Astrocyte (in vitro differentiated cells and primary cell): ENCODE data around the gene TULP4. TPM values are rescaled to one million over a fixed set of nuclear protein-coding genes. Genes with fewer than 3 reads are reported as not detected.

Source experiments
- DNase-seq: peaks from one replicate; pipeline ENCODE4 v3.0.0-alpha.2; 2010; ENCODE audit warnings: low read depth
- FAIRE-seq: peaks from 2 replicates; lab custom pipeline; 2011; peaks lifted over from hg19 to GRCh38; lab: Jason Lieb, UNC
- H2AFZ ChIP-seq: 2 replicates; pipeline ENCODE4 v1.6.0; 2012; ENCODE audit warnings: low read depth, low read length, inconsistent platforms
- H3K27ac ChIP-seq: 2 replicates; pipeline ENCODE4 v1.5.1; 2011; ENCODE audit warnings: low read depth, low read length, inconsistent platforms
- H3K27me3 ChIP-seq: 2 replicates; pipeline ENCODE4 v1.6.0; 2011; ENCODE audit warnings: low read length, inconsistent platforms; ENCODE audit not compliant: insufficient read depth
- H3K36me3 ChIP-seq: 2 replicates; pipeline ENCODE4 v1.5.1; 2011; ENCODE audit warnings: low read length, inconsistent platforms; ENCODE audit not compliant: insufficient read depth
- H3K4me1 ChIP-seq: 2 replicates; pipeline ENCODE4 v1.5.1; 2011; ENCODE audit warnings: low read length, inconsistent platforms; ENCODE audit not compliant: insufficient read depth
- H3K4me2 ChIP-seq: 2 replicates; pipeline ENCODE4 v1.6.0; 2012; ENCODE audit warnings: low read length, inconsistent platforms
- H3K4me3 ChIP-seq: 2 replicates; pipeline ENCODE4 v1.5.1; 2011; ENCODE audit warnings: low read depth, mild to moderate bottlenecking, low read length, inconsistent platforms; ENCODE audit not compliant: insufficient read depth
- H3K79me2 ChIP-seq: 2 replicates; pipeline ENCODE4 v1.6.0; 2012; ENCODE audit warnings: mild to moderate bottlenecking, low read length, inconsistent platforms; ENCODE audit not compliant: insufficient read depth
- H3K9ac ChIP-seq: 2 replicates; pipeline ENCODE4 v1.6.0; 2012; ENCODE audit warnings: mild to moderate bottlenecking, low read length, inconsistent platforms
- H3K9me3 ChIP-seq: 2 replicates; pipeline ENCODE4 v1.5.1; 2012; ENCODE audit warnings: low read depth, mild to moderate bottlenecking, low read length, inconsistent platforms; ENCODE audit not compliant: insufficient read depth
- H4K20me1 ChIP-seq: 2 replicates; pipeline ENCODE4 v1.6.0; 2012; ENCODE audit warnings: low read length, inconsistent platforms; ENCODE audit not compliant: insufficient read depth
- H3K27ac Mint-ChIP-seq: one replicate; pipeline ENCODE4 v1.8.0; 2021; ENCODE audit warnings: mild to moderate bottlenecking, mixed read lengths; ENCODE audit not compliant: unreplicated experiment
- H3K27me3 Mint-ChIP-seq: one replicate; pipeline ENCODE4 v1.8.0; 2021; ENCODE audit warnings: low read depth, mixed read lengths; ENCODE audit not compliant: unreplicated experiment
- H3K36me3 Mint-ChIP-seq: one replicate; pipeline ENCODE4 v1.8.0; 2021; ENCODE audit warnings: low read depth, mixed read lengths; ENCODE audit not compliant: unreplicated experiment
- H3K4me1 Mint-ChIP-seq: one replicate; pipeline ENCODE4 v1.8.0; 2021; ENCODE audit warnings: low read depth, mixed read lengths; ENCODE audit not compliant: unreplicated experiment
- H3K4me3 Mint-ChIP-seq: one replicate; pipeline ENCODE4 v1.8.0; 2021; ENCODE audit warnings: mild to moderate bottlenecking, moderate library complexity, mixed read lengths; ENCODE audit not compliant: unreplicated experiment
- H3K9me3 Mint-ChIP-seq: one replicate; pipeline ENCODE4 v1.8.0; 2021; ENCODE audit warnings: mild to moderate bottlenecking, mixed read lengths; ENCODE audit not compliant: unreplicated experiment
- CTCF ChIP-seq: IDR thresholded peaks from 2 replicates; pipeline ENCODE4 v1.5.1; 2011; ENCODE audit warnings: low read depth, mild to moderate bottlenecking, inconsistent platforms, low read length, moderate library complexity; ENCODE audit not compliant: insufficient read depth
- EZH2 ChIP-seq: IDR thresholded peaks from 2 replicates; pipeline ENCODE4 v1.6.1; 2012; ENCODE audit warnings: mild to moderate bottlenecking, low read length, inconsistent platforms; ENCODE audit not compliant: insufficient read depth
- total RNA-seq: library from RNA; stranded (reverse); gene quantifications from 2 replicates; pipeline ENCODE4 v1.2.1, GENCODE V29; 2021

The TULP4 gene
- total RNA-seq, 1 donor from 2014 or later, result 91.2 TPM

GRCh38 chr6:158545043-158545966 is 233.0 kb downstream of the TULP4 start:
- H3K36me3 Mint-ChIP-seq, result peaks cover 4% of the 10 kb centered on the region
- no peaks in the 10 kb centered on the region for H3K9me3 Mint-ChIP-seq
- H3K27me3 ChIP-seq, result no peaks in the 10 kb centered on the region
- H3K79me2 ChIP-seq, result no peaks in the 10 kb centered on the region
- peaks cover 7% of the 10 kb centered on the region for H3K27me3 Mint-ChIP-seq
- no peaks in the 10 kb centered on the region for H3K4me1 ChIP-seq
- H3K4me2 ChIP-seq, result no peak overlapping the region
- DNase-seq (no peak), FAIRE-seq (no peak)
- TF ChIP-seq CTCF (no peak), EZH2 (no peak)
- H3K36me3 ChIP-seq, result no peaks in the 10 kb centered on the region
- H3K27ac ChIP-seq, result no peak overlapping the region
- peaks cover 2% of the 10 kb centered on the region for H3K4me1 Mint-ChIP-seq
- H2AFZ ChIP-seq, result no peak overlapping the region
- no peak overlapping the region for H3K4me3 ChIP-seq
- H3K27ac Mint-ChIP-seq, result no peak overlapping the region
- no peaks in the 10 kb centered on the region for H4K20me1 ChIP-seq
- H3K4me3 Mint-ChIP-seq, result no peak overlapping the region
- H3K9ac ChIP-seq, result no peak overlapping the region
- H3K9me3 ChIP-seq, result no peaks in the 10 kb centered on the region

- H3K27ac ChIP-seq, result no peak overlapping the region
- no peaks in the 10 kb centered on the region for H3K4me1 ChIP-seq
- FAIRE-seq, result no peak
- no peaks in the 10 kb centered on the region for H3K27me3 ChIP-seq
- no peak overlapping the region for H3K4me3 ChIP-seq
- no peak overlapping the region for H3K27ac Mint-ChIP-seq
- peak overlapping the region; percentile 50 for H2AFZ ChIP-seq
- no peak overlapping the region for H3K9ac ChIP-seq
- H3K4me1 Mint-ChIP-seq, result peaks cover under 1% of the 10 kb centered on the region
- H3K36me3 ChIP-seq, result no peaks in the 10 kb centered on the region
- peak; percentile 31 for DNase-seq
- no peaks in the 10 kb centered on the region for H3K79me2 ChIP-seq
- TF ChIP-seq EZH2 (no peak), CTCF (no peak)
- H3K4me2 ChIP-seq, result peak overlapping the region; percentile 33
- H3K9me3 Mint-ChIP-seq, result no peaks in the 10 kb centered on the region
- no peak overlapping the region for H3K4me3 Mint-ChIP-seq
- H3K9me3 ChIP-seq, result no peaks in the 10 kb centered on the region
- H4K20me1 ChIP-seq, result no peaks in the 10 kb centered on the region
- peaks cover 4% of the 10 kb centered on the region for H3K36me3 Mint-ChIP-seq
- H3K27me3 Mint-ChIP-seq, result peaks cover 7% of the 10 kb centered on the region
Observed at GRCh38 chr6:158548418-158549161, 236.3 kb downstream of the TULP4 start.
